ENCODE measurements around the gene CDX1. TPM values are rescaled to one million over a fixed set of nuclear protein-coding genes. Genes with fewer than 3 reads are reported as not detected.

The CDX1 gene
- total RNA-seq, 1 experiment from 2014 or later, result 0.22 TPM

- H3K4me1 ChIP-seq (ENCODE audit: insufficient read depth, low read length), result peaks cover 17% of the 10 kb centered on the region; the same call in 1 of the 2 replicates
- H3K14ac ChIP-seq (ENCODE audit: insufficient read depth, low read length), result peak overlapping the region; percentile 32; the same call in 1 of the 2 replicates
- peak overlapping the region in 1 of 2 experiments; percentile 5; a peak in 1 of 5 replicates for H3K4me3 Mint-ChIP-seq
These were observed 29.2 kb upstream of the CDX1 start for GRCh38 chr5:150137168-150137957.

More at GRCh38 chr5:150137168-150137957, 29.2 kb upstream of the CDX1 start:
- Histone ChIP-seq H3K79me1 (ENCODE audit: insufficient read depth, low read depth, low read length, poor library complexity, severe bottlenecking) (no peaks in the 10 kb centered on the region), H3K18ac (ENCODE audit: insufficient read length, low read depth, low read length) (peak overlapping the region; percentile 11), H2AK5ac (ENCODE audit: insufficient read length, low read length) (no peak overlapping the region), H3K9me3 (ENCODE audit: control insufficient read depth, low read depth, low read length) (no peaks in the 10 kb centered on the region), H3T11ph (ENCODE audit: low read length) (no peak overlapping the region), H3K27ac (ENCODE audit: insufficient read length, low read depth, low read length) (no peak overlapping the region), H2BK5ac (ENCODE audit: insufficient read length, low read length) (no peak overlapping the region), H2BK12ac (ENCODE audit: insufficient read length, low read depth, low read length) (no peak overlapping the region), H4K20me1 (ENCODE audit: control insufficient read depth, insufficient read depth, insufficient read length) (peaks cover 2% of the 10 kb centered on the region), H3K9ac (ENCODE audit: extremely low read depth, insufficient read length, low read length) (no peak overlapping the region), H3K27me3 (ENCODE audit: insufficient read depth, low read length) (no peaks in the 10 kb centered on the region), H3K79me2 (ENCODE audit: insufficient read depth, low read length) (no peaks in the 10 kb centered on the region), H3K23ac (ENCODE audit: insufficient read length, low read depth, low read length) (no peak overlapping the region), H3K4me2 (ENCODE audit: insufficient read depth, insufficient read length, low read length) (no peak overlapping the region), H2BK120ac (ENCODE audit: low read depth, low read length, poor library complexity, severe bottlenecking) (no peak overlapping the region), H2BK15ac (ENCODE audit: low read depth, low read length) (no peak overlapping the region), H3K56ac (ENCODE audit: insufficient read length, low read depth, low read length) (no peak overlapping the region), H2AFZ (ENCODE audit: low read length) (no peak overlapping the region), H4K91ac (ENCODE audit: insufficient read length, low read depth, low read length) (no peak overlapping the region), H2BK20ac (ENCODE audit: low read depth, low read length, poor library complexity, severe bottlenecking) (no peak overlapping the region), H3K4ac (ENCODE audit: low read depth, low read length) (no peak overlapping the region; the same call in 1 of the 2 replicates), H3K23me2 (ENCODE audit: insufficient read length, low read depth, low read length, poor library complexity, severe bottlenecking) (no peaks in the 10 kb centered on the region), H4K8ac (replicated peaks; ENCODE audit: insufficient read length, low read depth, low read length) (no peak overlapping the region), H4K5ac (ENCODE audit: insufficient read length, low read depth, low read length) (no peak overlapping the region)
- DNase-seq, result peak; percentile 77
- peaks cover 39 to 56% of the 10 kb centered on the region in 2 experiments for H3K4me1 Mint-ChIP-seq
- no CpG with 5 or more reads among the region's 12 CpGs for WGBS (ENCODE audit: extremely low coverage, insufficient read length, low lambda C conversion rate)
- TF ChIP-seq CTCF (conservative IDR thresholded peaks at IDR 0.05), result no peak
- no peaks in the 10 kb centered on the region for H3K36me3 Mint-ChIP-seq (ENCODE audit: insufficient read depth in 1 of 3, low read depth in 3 of 3)
- H3K9me3 Mint-ChIP-seq, result no peaks in the 10 kb centered on the region
- H3K27ac Mint-ChIP-seq, result peak overlapping the region in 1 of 3 experiments; percentile 95; a peak in 3 of 7 replicates
- H3K27me3 Mint-ChIP-seq (ENCODE audit: low read depth), result peaks cover 51% of the 10 kb centered on the region

All from H9 (cell line).